ENCODE data around the gene EEF1AKMT1.

EEF1AKMT1 gene

GRCh38 chr13:20814224-20814910 is 40.6 kb upstream of the EEF1AKMT1 start:
- Histone ChIP-seq H3K36me3 (replicated peaks) (no peaks in the 10 kb centered on the region), H3K27me3 (replicated peaks) (no peaks in the 10 kb centered on the region), H3K4me3 (ENCODE audit: low read depth, low read length) (peak overlapping the region; percentile 18), H3K27ac (peak overlapping the region; percentile 88)
- DNase-seq: peak; percentile 95
- in situ Hi-C loops (cut with HindIII; ENCODE audit: low pct_ligation_motif_present, low sequenced_read_pairs): no loop called here
- TF ChIP-seq CTCF (IDR thresholded peaks at IDR 0.05; ENCODE audit: low read depth, low read length, missing control alignments): no peak

- no peak overlapping the region for H3K4me3 ChIP-seq (ENCODE audit: low read depth, low read length)
- in situ Hi-C loops (cut with HindIII; ENCODE audit: low pct_ligation_motif_present, low sequenced_read_pairs): no loop called here
- no peaks in the 10 kb centered on the region for H3K27me3 ChIP-seq (replicated peaks)
- DNase-seq: no peak
- no peak for TF ChIP-seq CTCF (IDR thresholded peaks at IDR 0.05; ENCODE audit: low read depth, low read length, missing control alignments)
- peak overlapping the region; percentile 86 for H3K27ac ChIP-seq
- H3K36me3 ChIP-seq (replicated peaks): peaks cover 5% of the 10 kb centered on the region
Observed at GRCh38 chr13:20812890-20813289, 39.1 kb upstream of the EEF1AKMT1 start.

DNA sequence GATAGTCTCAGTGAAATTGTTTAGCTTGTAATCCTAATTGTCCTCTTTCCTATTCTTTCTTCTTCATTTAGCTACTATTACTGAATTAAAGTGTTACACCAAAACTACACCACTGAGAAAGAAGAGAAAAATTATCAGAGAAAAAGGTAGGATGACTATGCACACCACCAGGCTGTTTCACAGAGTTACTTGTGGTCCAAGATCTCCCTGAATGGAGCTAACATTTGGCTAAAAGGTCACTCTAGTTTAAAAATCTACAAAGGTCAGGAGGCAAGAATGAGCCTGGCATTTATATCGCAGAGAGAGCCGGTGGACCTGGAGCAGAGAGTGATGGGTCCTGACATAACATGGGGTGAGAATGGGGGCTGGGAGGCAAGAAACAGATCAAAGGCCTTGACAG is 37.0 kb upstream of the EEF1AKMT1 start:
- Histone ChIP-seq H3K4me3 (ENCODE audit: low read depth, low read length) (no peak overlapping the region), H3K27ac (no peak overlapping the region), H3K36me3 (replicated peaks) (peaks cover 5% of the 10 kb centered on the region), H3K27me3 (replicated peaks) (no peaks in the 10 kb centered on the region)
- TF ChIP-seq CTCF (IDR thresholded peaks at IDR 0.05; ENCODE audit: low read depth, low read length, missing control alignments): no peak
- DNase-seq: no peak
- in situ Hi-C loops (cut with HindIII; ENCODE audit: low pct_ligation_motif_present, low sequenced_read_pairs): no loop called here

DNA sequence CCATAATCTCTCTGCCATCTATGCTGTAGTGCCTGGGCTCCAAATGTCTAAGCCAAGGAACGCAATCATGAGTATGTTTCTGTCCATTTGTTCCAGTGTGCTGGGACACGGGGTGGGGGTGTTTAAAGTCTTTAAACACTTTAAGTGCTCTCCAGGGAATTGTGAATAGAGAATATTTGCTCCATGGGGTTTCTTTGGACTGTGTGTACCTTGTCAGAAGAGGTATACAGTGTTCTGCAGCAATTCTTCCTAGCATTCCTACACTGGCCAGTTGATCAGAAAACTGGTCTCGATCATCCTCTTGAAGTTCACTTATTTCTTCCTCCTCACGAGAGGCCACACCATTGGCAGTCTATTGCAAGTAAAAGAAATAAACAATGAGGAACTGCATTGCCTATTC is 35.1 kb upstream of the EEF1AKMT1 start:
- Histone ChIP-seq H3K4me3 (ENCODE audit: low read depth, low read length) (no peak overlapping the region), H3K36me3 (replicated peaks) (peaks cover 5% of the 10 kb centered on the region), H3K27me3 (replicated peaks) (no peaks in the 10 kb centered on the region), H3K27ac (no peak overlapping the region)
- in situ Hi-C loops (cut with HindIII; ENCODE audit: low pct_ligation_motif_present, low sequenced_read_pairs): no loop called here
- TF ChIP-seq CTCF (IDR thresholded peaks at IDR 0.05; ENCODE audit: low read depth, low read length, missing control alignments): no peak
- DNase-seq: no peak

DNA sequence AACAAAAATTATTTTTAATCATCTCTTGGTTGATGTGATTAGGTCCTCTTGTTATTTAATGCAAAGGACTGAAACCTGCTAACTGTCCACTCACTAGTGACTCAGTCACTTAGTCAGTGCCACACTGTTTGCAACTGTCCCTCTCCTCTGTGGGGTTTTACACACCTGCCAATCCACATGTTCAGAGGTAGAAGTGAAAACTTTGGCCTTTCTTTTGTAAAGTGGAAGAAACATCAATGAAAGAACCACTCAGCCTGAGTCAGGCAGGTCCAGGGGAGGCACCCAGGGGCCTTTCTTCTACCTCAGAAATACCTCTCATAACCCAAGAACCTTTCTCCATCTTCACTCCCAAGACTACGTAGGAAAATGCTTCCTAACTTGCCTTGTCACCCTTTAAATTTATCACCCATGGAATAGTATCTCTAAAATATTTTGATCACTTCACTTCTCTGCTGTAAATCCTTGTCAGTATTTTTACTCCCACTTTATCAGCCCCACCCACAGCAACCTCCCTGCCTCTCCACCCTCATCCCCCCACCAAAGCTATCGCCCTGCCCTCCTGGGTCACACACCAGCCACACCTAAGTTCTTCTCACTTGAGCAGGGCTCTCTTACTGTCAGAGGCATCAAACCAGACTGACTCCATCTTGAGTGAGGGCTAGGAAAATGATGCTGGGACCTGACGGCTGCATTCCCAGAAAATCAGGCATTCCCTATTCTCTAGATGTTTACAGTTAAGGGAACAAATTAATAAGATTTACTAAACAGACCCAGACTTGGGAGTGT is 29.6 kb upstream of the EEF1AKMT1 start:
- in situ Hi-C loops (cut with HindIII; ENCODE audit: low pct_ligation_motif_present, low sequenced_read_pairs): no loop called here
- no peak for DNase-seq
- Histone ChIP-seq H3K27ac (no peak overlapping the region), H3K36me3 (replicated peaks) (peaks cover 2% of the 10 kb centered on the region), H3K4me3 (ENCODE audit: low read depth, low read length) (no peak overlapping the region), H3K27me3 (replicated peaks) (no peaks in the 10 kb centered on the region)
- TF ChIP-seq CTCF (IDR thresholded peaks at IDR 0.05; ENCODE audit: low read depth, low read length, missing control alignments): no peak
